Upper lobe of left lung (tissue), 4 donors: Measurements from ENCODE around the gene TNXB.

Source experiments
- POLR2AphosphoS5 ChIP-seq, 2 donors: sonication (generic); formaldehyde crosslinking; IDR thresholded peaks; one replicate each; pipeline ENCODE4 v1.5.1; 2017; ENCODE audit warnings: antibody characterized with exemption in 2 of 2
- TF ChIP-seq, protein P1 (sequence below), 6 experiments: fragments of 450-650 bp in 4 of 6; fragments of 200-600 bp in 2 of 6; sonication (generic) in 2 of 6; IDR thresholded peaks; one replicate each; pipeline ENCODE4 v1.5.1; 2016 to 2019; ENCODE audit warnings: antibody characterized with exemption in 6 of 6

DNA sequence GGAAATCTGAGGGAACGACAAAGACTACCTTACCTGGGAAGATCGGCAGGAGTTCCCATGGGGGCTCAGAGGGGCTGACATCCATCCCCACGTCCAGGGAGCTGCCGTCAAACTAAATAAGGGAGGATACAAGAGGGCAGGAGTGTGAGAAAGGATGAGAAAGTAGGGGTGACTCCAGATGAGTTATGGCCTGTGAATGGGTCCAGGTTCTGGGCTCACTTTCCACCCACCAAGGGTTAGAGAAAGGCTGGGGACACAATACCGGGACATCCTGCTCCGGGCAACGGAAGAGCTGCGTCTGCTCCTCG, 18.2 kb upstream of the TNXB start:
- TF ChIP-seq, protein P1, sequence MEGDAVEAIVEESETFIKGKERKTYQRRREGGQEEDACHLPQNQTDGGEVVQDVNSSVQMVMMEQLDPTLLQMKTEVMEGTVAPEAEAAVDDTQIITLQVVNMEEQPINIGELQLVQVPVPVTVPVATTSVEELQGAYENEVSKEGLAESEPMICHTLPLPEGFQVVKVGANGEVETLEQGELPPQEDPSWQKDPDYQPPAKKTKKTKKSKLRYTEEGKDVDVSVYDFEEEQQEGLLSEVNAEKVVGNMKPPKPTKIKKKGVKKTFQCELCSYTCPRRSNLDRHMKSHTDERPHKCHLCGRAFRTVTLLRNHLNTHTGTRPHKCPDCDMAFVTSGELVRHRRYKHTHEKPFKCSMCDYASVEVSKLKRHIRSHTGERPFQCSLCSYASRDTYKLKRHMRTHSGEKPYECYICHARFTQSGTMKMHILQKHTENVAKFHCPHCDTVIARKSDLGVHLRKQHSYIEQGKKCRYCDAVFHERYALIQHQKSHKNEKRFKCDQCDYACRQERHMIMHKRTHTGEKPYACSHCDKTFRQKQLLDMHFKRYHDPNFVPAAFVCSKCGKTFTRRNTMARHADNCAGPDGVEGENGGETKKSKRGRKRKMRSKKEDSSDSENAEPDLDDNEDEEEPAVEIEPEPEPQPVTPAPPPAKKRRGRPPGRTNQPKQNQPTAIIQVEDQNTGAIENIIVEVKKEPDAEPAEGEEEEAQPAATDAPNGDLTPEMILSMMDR (IDR thresholded peaks at IDR 0.05), result no peak
- no peak for TF ChIP-seq POLR2AphosphoS5 (IDR thresholded peaks at IDR 0.05)
